ENCODE results near the gene SETBP1. TPM values are rescaled to one million over a fixed set of nuclear protein-coding genes. Genes with fewer than 3 reads are reported as not detected.

Gene SETBP1
- total RNA-seq, 1 experiment from 2014 or later, result 4.0 TPM

DNA sequence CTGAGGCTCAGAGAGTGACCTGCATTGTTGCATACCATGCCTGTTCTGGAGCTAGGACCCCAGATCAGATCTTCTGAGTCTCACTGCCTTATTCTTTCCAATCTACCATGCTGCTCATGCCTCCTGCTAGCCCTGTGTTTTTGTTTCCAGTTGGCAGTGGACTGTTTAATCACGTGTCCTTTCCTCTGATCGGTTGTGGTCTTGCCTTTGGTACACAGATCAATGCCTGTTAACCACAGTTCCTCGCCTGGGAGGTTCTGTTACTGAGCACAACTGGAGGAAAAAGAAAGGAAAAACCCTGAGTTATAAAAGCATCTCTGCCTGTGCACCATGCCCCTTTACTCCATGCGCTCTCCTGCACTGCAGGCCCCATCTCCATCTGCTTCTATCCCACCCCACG lies 329.1 kb downstream of the SETBP1 start:
- ChIA-PET POLR2A (no interaction called here), CTCF (no interaction called here)
- no peak for DNase-seq
- no peak overlapping the region for H3K4me3 Mint-ChIP-seq (ENCODE audit: unreplicated experiment)
- TF ChIP-seq, protein P1, sequence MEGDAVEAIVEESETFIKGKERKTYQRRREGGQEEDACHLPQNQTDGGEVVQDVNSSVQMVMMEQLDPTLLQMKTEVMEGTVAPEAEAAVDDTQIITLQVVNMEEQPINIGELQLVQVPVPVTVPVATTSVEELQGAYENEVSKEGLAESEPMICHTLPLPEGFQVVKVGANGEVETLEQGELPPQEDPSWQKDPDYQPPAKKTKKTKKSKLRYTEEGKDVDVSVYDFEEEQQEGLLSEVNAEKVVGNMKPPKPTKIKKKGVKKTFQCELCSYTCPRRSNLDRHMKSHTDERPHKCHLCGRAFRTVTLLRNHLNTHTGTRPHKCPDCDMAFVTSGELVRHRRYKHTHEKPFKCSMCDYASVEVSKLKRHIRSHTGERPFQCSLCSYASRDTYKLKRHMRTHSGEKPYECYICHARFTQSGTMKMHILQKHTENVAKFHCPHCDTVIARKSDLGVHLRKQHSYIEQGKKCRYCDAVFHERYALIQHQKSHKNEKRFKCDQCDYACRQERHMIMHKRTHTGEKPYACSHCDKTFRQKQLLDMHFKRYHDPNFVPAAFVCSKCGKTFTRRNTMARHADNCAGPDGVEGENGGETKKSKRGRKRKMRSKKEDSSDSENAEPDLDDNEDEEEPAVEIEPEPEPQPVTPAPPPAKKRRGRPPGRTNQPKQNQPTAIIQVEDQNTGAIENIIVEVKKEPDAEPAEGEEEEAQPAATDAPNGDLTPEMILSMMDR (IDR thresholded peaks at IDR 0.05; ENCODE audit: insufficient read depth in 1 of 2, low read depth in 1 of 2, low read length in 1 of 2, severe bottlenecking in 1 of 2, unreplicated experiment in 1 of 2), result no peak
- Histone ChIP-seq H3K9me3 (no peaks in the 10 kb centered on the region), H3K4me1 (no peaks in the 10 kb centered on the region), H3K36me3 (ENCODE audit: control insufficient read depth, insufficient read depth, low read length) (no peaks in the 10 kb centered on the region), H3K4me3 (ENCODE audit: low read depth, low read length) (no peak overlapping the region), H3K27me3 (replicated peaks; ENCODE audit: control insufficient read depth, insufficient read depth, low read length) (no peaks in the 10 kb centered on the region)
- no peaks in the 10 kb centered on the region for H3K9me3 Mint-ChIP-seq (ENCODE audit: unreplicated experiment)
- intact Hi-C loops (cut with micrococcal nuclease; ENCODE audit: unreplicated experiment), result no loop called here
- no peaks in the 10 kb centered on the region for H3K27me3 Mint-ChIP-seq (ENCODE audit: insufficient read depth, unreplicated experiment)
- H3K27ac Mint-ChIP-seq (ENCODE audit: unreplicated experiment), result no peak overlapping the region
- no peaks in the 10 kb centered on the region for H3K4me1 Mint-ChIP-seq (ENCODE audit: low read depth, unreplicated experiment)
- no TSS peak for BruUV-seq (replicated peaks)
- H3K36me3 Mint-ChIP-seq (ENCODE audit: insufficient read depth, unreplicated experiment), result no peaks in the 10 kb centered on the region

DNA sequence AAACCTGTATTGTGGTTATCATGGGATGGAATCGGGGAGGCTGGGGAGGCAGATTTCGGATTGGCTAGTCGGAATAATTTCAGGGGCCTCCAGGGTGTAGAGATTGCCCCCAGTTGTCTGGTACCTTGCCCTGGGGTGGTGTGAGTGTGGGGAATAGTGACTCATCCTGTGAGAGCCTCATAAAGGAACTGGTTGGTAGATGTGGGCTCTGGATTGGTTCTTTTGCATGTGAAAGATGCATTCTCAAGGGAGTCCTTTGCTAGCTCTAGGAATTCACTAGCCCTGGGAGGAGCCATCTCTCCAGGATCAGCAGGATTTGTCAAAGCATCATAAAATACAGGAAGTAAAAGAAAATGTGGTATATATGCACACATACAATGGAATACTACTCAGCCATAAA lies 331.6 kb downstream of the SETBP1 start:
- DNase-seq, result no peak
- Mint-ChIP-seq H3K27ac (ENCODE audit: unreplicated experiment) (no peak overlapping the region), H3K9me3 (ENCODE audit: unreplicated experiment) (no peaks in the 10 kb centered on the region), H3K4me3 (ENCODE audit: unreplicated experiment) (no peak overlapping the region), H3K4me1 (ENCODE audit: low read depth, unreplicated experiment) (no peaks in the 10 kb centered on the region), H3K36me3 (ENCODE audit: insufficient read depth, unreplicated experiment) (no peaks in the 10 kb centered on the region), H3K27me3 (ENCODE audit: insufficient read depth, unreplicated experiment) (no peaks in the 10 kb centered on the region)
- BruUV-seq (replicated peaks), result no TSS peak
- ChIA-PET POLR2A (no interaction called here), CTCF (no interaction called here)
- intact Hi-C loops (cut with micrococcal nuclease; ENCODE audit: unreplicated experiment), result no loop called here
- no peaks in the 10 kb centered on the region for H3K9me3 ChIP-seq
- H3K4me3 ChIP-seq (ENCODE audit: low read depth, low read length), result no peak overlapping the region
- H3K36me3 ChIP-seq (ENCODE audit: control insufficient read depth, insufficient read depth, low read length), result no peaks in the 10 kb centered on the region
- H3K27me3 ChIP-seq (replicated peaks; ENCODE audit: control insufficient read depth, insufficient read depth, low read length), result no peaks in the 10 kb centered on the region
- TF ChIP-seq, protein P1 (IDR thresholded peaks at IDR 0.05; ENCODE audit: insufficient read depth in 1 of 2, low read depth in 1 of 2, low read length in 1 of 2, severe bottlenecking in 1 of 2, unreplicated experiment in 1 of 2), result no peak
- H3K4me1 ChIP-seq, result no peaks in the 10 kb centered on the region

DNA sequence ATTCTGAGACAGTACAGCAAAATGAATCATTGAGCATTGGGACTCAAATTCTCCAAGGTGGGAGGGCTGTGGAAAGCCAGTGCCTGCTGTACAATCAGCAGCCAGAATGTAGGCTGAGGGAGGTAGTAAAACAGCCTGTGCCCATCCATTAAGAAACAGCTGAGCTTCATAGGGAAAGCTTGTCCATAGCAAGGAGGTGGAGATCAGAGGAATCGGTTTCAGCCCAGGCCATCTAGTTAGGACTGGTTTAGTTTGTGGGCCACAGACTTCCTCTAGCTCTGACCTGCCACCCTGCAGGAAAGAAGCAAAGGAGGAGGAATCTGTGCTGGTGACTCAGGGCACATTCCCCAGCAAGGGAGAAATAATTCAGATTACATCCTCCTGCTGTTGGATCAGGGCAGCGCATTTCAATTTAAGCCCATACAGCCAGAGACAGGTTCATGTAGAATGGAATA lies 333.4 kb downstream of the SETBP1 start:
- H3K4me3 Mint-ChIP-seq (ENCODE audit: unreplicated experiment), result no peak overlapping the region
- H3K4me1 ChIP-seq, result no peaks in the 10 kb centered on the region
- ChIA-PET POLR2A (no interaction called here), CTCF (no interaction called here)
- H3K27me3 ChIP-seq (replicated peaks; ENCODE audit: control insufficient read depth, insufficient read depth, low read length), result no peaks in the 10 kb centered on the region
- TF ChIP-seq, protein P1 (IDR thresholded peaks at IDR 0.05; ENCODE audit: insufficient read depth in 1 of 2, low read depth in 1 of 2, low read length in 1 of 2, severe bottlenecking in 1 of 2, unreplicated experiment in 1 of 2), result no peak
- H3K27ac Mint-ChIP-seq (ENCODE audit: unreplicated experiment), result no peak overlapping the region
- H3K9me3 ChIP-seq, result no peaks in the 10 kb centered on the region
- no peaks in the 10 kb centered on the region for H3K36me3 Mint-ChIP-seq (ENCODE audit: insufficient read depth, unreplicated experiment)
- no TSS peak for BruUV-seq (replicated peaks)
- DNase-seq, result no peak
- no peak overlapping the region for H3K4me3 ChIP-seq (ENCODE audit: low read depth, low read length)
- no peaks in the 10 kb centered on the region for H3K36me3 ChIP-seq (ENCODE audit: control insufficient read depth, insufficient read depth, low read length)
- no peaks in the 10 kb centered on the region for H3K27me3 Mint-ChIP-seq (ENCODE audit: insufficient read depth, unreplicated experiment)
- intact Hi-C loops (cut with micrococcal nuclease; ENCODE audit: unreplicated experiment), result no loop called here
- H3K9me3 Mint-ChIP-seq (ENCODE audit: unreplicated experiment), result no peaks in the 10 kb centered on the region
- H3K4me1 Mint-ChIP-seq (ENCODE audit: low read depth, unreplicated experiment), result no peaks in the 10 kb centered on the region
